Measurements from ENCODE around the gene ADAP2. TPM values are rescaled to one million over a fixed set of nuclear protein-coding genes. Genes with fewer than 3 reads are reported as not detected.

The ADAP2 gene
- total RNA-seq, 1 experiment from 2014 or later: 2.2 TPM

DNA sequence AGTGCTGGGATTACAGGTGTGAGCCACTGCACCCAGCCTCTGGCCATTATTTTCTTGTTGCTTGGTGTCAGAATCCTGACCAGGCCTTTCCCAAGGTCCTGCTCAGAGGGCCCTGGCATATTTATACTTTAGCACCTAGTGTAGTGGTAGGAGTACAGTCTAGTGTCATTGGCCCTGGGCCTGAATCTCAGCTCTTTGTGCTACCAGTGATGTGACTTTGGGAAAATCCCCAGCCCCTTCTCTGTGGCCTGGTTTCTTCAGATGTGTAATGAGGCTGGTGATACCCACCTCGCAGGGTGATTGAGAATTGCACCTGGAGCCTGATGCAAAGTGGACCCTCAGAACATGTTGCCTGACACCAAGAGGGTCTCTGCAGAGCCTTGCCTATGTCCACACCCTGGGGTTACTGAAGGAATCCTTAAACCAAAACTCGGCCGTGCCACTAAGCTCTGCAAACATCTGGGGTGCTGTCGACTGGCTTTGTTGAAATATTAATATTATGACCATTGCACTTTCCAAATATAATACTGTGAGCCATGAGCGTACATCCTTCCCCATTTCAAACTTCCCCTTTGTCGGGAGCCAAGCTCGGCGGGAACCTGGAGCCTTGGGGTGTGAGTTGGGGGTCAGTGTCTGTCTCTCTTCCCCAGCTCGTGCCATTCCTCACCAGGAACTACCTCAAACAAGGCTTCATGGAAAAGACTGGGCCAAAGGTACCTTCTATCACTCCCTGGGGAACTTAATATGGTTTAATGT lies 31.1 kb downstream of the ADAP2 start:
- no peak overlapping the region for H3K27ac Mint-ChIP-seq (ENCODE audit: low read depth, unreplicated experiment)
- no peak for DNase-seq (ENCODE audit: unreplicated experiment)
- H3K4me1 Mint-ChIP-seq (ENCODE audit: insufficient read depth, unreplicated experiment): no peaks in the 10 kb centered on the region
- intact Hi-C loops (cut with micrococcal nuclease): no loop called here
- TF ChIP-seq, protein P1, sequence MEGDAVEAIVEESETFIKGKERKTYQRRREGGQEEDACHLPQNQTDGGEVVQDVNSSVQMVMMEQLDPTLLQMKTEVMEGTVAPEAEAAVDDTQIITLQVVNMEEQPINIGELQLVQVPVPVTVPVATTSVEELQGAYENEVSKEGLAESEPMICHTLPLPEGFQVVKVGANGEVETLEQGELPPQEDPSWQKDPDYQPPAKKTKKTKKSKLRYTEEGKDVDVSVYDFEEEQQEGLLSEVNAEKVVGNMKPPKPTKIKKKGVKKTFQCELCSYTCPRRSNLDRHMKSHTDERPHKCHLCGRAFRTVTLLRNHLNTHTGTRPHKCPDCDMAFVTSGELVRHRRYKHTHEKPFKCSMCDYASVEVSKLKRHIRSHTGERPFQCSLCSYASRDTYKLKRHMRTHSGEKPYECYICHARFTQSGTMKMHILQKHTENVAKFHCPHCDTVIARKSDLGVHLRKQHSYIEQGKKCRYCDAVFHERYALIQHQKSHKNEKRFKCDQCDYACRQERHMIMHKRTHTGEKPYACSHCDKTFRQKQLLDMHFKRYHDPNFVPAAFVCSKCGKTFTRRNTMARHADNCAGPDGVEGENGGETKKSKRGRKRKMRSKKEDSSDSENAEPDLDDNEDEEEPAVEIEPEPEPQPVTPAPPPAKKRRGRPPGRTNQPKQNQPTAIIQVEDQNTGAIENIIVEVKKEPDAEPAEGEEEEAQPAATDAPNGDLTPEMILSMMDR (IDR thresholded peaks at IDR 0.05; ENCODE audit: unreplicated experiment): no peak
- no peaks in the 10 kb centered on the region for H3K36me3 Mint-ChIP-seq (ENCODE audit: insufficient read depth, unreplicated experiment)
- no peaks in the 10 kb centered on the region for H3K9me3 Mint-ChIP-seq (ENCODE audit: unreplicated experiment)
- no peak overlapping the region for H3K4me3 Mint-ChIP-seq (ENCODE audit: unreplicated experiment)
- H3K27me3 Mint-ChIP-seq (ENCODE audit: insufficient read depth, unreplicated experiment): no peaks in the 10 kb centered on the region
- ChIA-PET CTCF (interaction anchor here (0.6 to 0.7 kb wide), 3 partner anchors 25 to 409 kb away, joined by 3 to 4 read pairs (median 3); no protein-coding TSS in a partner anchor), POLR2A (interaction anchor here (0.6 to 0.9 kb wide), 2 partner anchors 18 to 459 kb away, joined by 3 read pairs; partner anchors contain the start of gene RNF135)
- BruUV-seq (replicated peaks): no TSS peak

DNA sequence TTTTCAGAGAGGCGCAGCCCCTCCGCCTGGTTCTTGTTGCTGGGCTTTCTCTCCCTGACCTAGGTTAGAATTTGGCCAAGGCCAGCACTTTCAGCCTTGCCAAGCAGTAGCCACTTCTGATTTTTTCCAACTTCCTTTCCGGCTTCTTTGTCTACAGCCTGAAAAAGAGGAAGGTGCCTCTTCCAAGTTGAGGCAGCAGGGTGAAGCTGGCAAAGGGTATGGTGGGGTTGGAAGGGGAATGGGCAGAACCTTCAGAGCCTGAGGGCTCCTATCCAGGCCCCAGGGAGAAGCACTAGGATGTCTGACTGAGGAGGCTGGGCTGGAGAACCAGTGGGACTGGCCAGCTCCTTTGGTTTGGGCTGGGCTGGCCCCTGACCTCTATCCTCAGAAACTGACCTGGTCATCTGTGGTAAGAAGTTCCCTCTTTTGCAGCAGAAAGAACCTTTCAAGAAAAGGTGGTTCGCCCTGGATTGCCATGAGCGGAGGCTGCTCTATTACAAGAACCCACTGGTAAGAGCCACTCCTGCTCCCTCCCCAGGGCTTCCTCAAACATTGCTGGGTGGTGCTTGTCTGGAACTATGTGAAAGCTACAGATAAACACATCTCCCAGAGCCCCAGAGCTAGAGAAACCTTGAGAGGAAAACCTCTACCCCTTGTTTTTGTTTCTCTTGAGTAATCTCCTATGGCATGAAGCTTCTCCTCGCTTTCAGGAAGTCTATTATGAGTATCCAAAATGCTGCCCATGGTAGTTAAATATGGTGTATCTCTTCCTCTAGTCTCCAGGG lies 32.5 kb downstream of the ADAP2 start:
- no peaks in the 10 kb centered on the region for H3K36me3 Mint-ChIP-seq (ENCODE audit: insufficient read depth, unreplicated experiment)
- POLR2A ChIA-PET: interaction anchor here (0.6 kb wide), 2 partner anchors 11 to 520 kb away, joined by 3 read pairs; no protein-coding TSS in a partner anchor
- H3K27ac Mint-ChIP-seq (ENCODE audit: low read depth, unreplicated experiment): no peak overlapping the region

DNA sequence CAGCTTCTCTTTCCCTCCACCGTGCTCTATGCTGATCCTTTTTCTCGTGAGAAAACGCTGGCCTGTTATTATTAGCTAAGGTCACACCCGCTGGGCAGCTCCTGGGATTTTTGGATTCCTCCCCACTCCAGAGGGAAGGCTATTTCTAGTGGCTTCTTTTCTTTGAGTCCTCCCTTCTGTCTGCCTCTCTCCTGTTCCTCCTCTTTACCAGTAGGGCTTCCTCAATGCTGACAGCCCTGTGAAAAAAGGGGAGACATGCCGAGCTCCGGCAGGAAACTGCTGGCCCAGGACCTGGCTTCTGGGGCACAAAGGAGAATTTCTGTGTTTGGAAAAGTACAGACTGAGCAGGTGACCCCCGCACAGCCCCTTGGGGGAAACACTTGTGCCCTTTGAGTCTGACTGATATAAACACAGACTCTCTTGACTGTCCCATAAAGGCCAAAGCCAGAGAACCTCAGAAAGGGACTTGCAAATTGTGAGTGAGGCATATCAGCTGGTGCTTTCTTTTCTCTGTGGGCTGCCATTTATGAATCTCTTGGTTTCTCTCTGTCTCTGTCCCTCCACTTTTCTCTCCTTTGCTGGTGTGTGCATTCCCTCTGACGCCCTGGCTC lies 35.1 kb downstream of the ADAP2 start:
- POLR2A ChIA-PET: interaction anchor here (0.6 to 0.8 kb wide), 3 partner anchors 14 to 752 kb away, joined by 3 to 4 read pairs (median 3); partner anchors contain the start of gene RNF135

More for the DNA sequence above, 32.5 kb downstream of the ADAP2 start:
- CTCF ChIA-PET: no interaction called here
- intact Hi-C loops (cut with micrococcal nuclease): no loop called here
- H3K27me3 Mint-ChIP-seq (ENCODE audit: insufficient read depth, unreplicated experiment): peaks cover 8% of the 10 kb centered on the region
- no peak overlapping the region for H3K4me3 Mint-ChIP-seq (ENCODE audit: unreplicated experiment)
- H3K9me3 Mint-ChIP-seq (ENCODE audit: unreplicated experiment): no peaks in the 10 kb centered on the region
- DNase-seq (ENCODE audit: unreplicated experiment): no peak
- BruUV-seq (replicated peaks): no TSS peak
- TF ChIP-seq, protein P1 (IDR thresholded peaks at IDR 0.05; ENCODE audit: unreplicated experiment): no peak
- no peaks in the 10 kb centered on the region for H3K4me1 Mint-ChIP-seq (ENCODE audit: insufficient read depth, unreplicated experiment)

More for the DNA sequence above, 35.1 kb downstream of the ADAP2 start:
- H3K4me3 Mint-ChIP-seq (ENCODE audit: unreplicated experiment): no peak overlapping the region
- TF ChIP-seq, protein P1 (IDR thresholded peaks at IDR 0.05; ENCODE audit: unreplicated experiment): no peak
- no peaks in the 10 kb centered on the region for H3K9me3 Mint-ChIP-seq (ENCODE audit: unreplicated experiment)
- H3K27ac Mint-ChIP-seq (ENCODE audit: low read depth, unreplicated experiment): peak overlapping the region; percentile 61
- H3K4me1 Mint-ChIP-seq (ENCODE audit: insufficient read depth, unreplicated experiment): no peaks in the 10 kb centered on the region
- no TSS peak for BruUV-seq (replicated peaks)
- H3K36me3 Mint-ChIP-seq (ENCODE audit: insufficient read depth, unreplicated experiment): no peaks in the 10 kb centered on the region
- CTCF ChIA-PET: interaction anchor here (1.4 kb wide), 1 partner anchor 14 kb away, joined by 3 read pairs; the partner anchor contains the start of gene RNF135
- intact Hi-C loops (cut with micrococcal nuclease): no loop called here
- no peak for DNase-seq (ENCODE audit: unreplicated experiment)
- H3K27me3 Mint-ChIP-seq (ENCODE audit: insufficient read depth, unreplicated experiment): peaks cover 11% of the 10 kb centered on the region

Measured in MCF 10A (cell line).